ENCODE data around the gene DLL3.

Gene DLL3

GRCh38 chr19:39539165-39539517, 40.4 kb downstream of the DLL3 start:
- Histone ChIP-seq H3K4me3 (ENCODE audit: low read length in 2 of 2) (peak overlapping the region; percentile 58 to 94), H3K9me3 (ENCODE audit: control insufficient read depth in 2 of 2, low read length in 2 of 2) (no peaks in the 10 kb centered on the region), H3K36me3 (ENCODE audit: control insufficient read depth in 2 of 2, insufficient read depth in 2 of 2, low read length in 2 of 2) (no peaks in the 10 kb centered on the region), H3K9ac (ENCODE audit: low read length in 2 of 2) (peak overlapping the region; percentile 61 to 91), H3K27me3 (ENCODE audit: control insufficient read depth in 1 of 2, insufficient read depth in 2 of 2, low read length in 2 of 2) (peaks cover 0 to 2% of the 10 kb centered on the region in 2 donors), H3K4me1 (ENCODE audit: control insufficient read depth, insufficient read depth, low read length) (peaks cover 7% of the 10 kb centered on the region), H3K27ac (ENCODE audit: low read length) (peak overlapping the region; percentile 73)

DNA sequence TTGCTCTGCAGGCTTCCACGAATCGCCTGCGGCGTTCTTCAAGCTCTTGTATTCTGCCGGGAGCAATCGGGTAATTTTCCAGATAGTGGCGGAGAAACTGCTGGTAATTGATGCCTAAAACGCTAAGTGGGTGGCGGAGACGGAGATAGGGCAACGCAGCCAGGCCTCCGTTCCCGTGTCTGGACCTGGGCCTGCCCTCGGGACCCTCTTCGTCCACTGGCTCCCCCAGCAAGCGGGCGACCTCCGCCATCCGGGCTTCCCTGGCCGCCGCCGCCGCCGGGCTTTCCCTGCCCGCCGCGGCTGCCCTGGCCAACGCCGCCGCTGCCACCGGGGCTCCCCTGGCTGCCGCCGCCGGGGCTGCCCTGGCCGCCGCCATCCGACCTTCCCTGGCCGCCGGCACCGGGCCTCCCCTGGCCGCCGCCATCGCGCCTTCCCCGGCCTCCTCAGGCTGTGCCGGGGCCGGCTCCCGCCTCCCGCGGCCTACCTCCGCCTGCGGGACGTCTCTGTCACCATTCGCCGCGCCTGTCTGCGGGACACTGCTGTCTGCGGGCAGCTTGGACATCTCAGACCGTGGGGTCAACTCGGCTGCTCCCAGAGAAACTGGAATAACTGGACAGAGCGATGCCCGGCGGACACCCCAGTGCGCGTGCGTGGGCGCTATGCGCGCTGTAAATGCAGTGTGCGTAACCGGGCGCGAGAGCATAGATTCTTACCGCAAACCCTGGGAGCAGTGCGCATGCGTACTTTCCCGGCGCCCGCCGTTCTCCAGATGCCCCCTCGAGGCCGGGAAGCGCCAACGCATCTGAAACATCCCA, 41.0 kb downstream of the DLL3 start, which contains the start of gene EID2:
Gene EID2 (minus strand): TSS at position 644 of the 815 bp plus-strand sequence. CDS start 82 bp downstream, at position 562.
- Histone ChIP-seq H3K4me3 (ENCODE audit: low read length in 2 of 2) (peak within 1 kb of the TSS; percentile 58 to 94), H3K27me3 (ENCODE audit: control insufficient read depth in 1 of 2, insufficient read depth in 2 of 2, low read length in 2 of 2) (peaks cover 0 to 2% of the 10 kb centered on the region in 2 donors), H3K4me1 (ENCODE audit: control insufficient read depth, insufficient read depth, low read length) (peaks cover 7% of the 10 kb centered on the region), H3K27ac (ENCODE audit: low read length) (peak within 1 kb of the TSS; percentile 76), H3K9me3 (ENCODE audit: control insufficient read depth in 2 of 2, low read length in 2 of 2) (no peaks in the 10 kb centered on the region), H3K9ac (ENCODE audit: low read length in 2 of 2) (peak within 1 kb of the TSS; percentile 61 to 91), H3K36me3 (ENCODE audit: control insufficient read depth in 2 of 2, insufficient read depth in 2 of 2, low read length in 2 of 2) (no peaks in the 10 kb centered on the region)

DNA sequence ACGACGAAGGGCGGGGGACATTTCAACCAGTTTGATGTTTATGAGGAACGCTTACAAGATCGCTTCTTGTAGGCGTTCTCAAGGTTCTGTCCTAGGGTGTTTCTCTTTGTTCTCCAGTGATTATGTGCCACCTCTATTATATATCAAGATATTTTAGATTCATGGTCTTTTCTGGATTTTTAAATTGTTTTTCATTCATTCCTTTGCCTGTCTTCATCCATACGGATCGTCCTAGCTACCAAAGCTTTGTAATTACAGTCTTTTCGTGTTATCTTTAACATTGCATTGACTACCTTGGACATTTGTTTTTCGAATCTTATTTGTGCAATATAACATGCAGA, 41.6 kb downstream of the DLL3 start:
- Histone ChIP-seq H3K27me3 (ENCODE audit: control insufficient read depth in 1 of 2, insufficient read depth in 2 of 2, low read length in 2 of 2) (peaks cover 0 to 2% of the 10 kb centered on the region in 2 donors), H3K9me3 (ENCODE audit: control insufficient read depth in 2 of 2, low read length in 2 of 2) (no peaks in the 10 kb centered on the region), H3K27ac (ENCODE audit: low read length) (no peak overlapping the region), H3K9ac (ENCODE audit: low read length in 2 of 2) (peak overlapping the region in 1 of 2 donors; percentile 61), H3K4me3 (ENCODE audit: low read length in 2 of 2) (peak overlapping the region; percentile 58 to 94), H3K36me3 (ENCODE audit: control insufficient read depth in 2 of 2, insufficient read depth in 2 of 2, low read length in 2 of 2) (no peaks in the 10 kb centered on the region), H3K4me1 (ENCODE audit: control insufficient read depth, insufficient read depth, low read length) (peaks cover 7% of the 10 kb centered on the region)

DNA sequence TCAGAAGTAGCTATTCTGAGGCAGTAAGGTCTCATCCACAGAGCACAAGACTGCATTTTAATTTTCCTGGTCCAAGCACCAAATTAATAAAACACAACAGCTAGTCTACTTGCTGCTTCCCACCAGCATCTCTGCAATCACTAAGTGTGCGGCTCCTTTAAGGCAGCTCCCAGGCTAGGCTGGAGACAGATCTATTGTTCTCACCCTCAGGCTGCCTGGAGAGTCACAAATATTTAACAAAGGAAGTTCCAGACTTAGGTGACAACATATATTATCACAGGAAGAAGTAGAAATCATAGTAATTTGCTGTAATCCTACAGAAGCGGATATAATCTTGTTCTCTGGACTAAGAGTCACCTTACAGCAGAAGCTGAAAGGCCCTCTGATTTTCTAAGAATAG, 43.5 kb downstream of the DLL3 start:
- Histone ChIP-seq H3K9me3 (ENCODE audit: control insufficient read depth in 2 of 2, low read length in 2 of 2) (no peaks in the 10 kb centered on the region), H3K36me3 (ENCODE audit: control insufficient read depth in 2 of 2, insufficient read depth in 2 of 2, low read length in 2 of 2) (no peaks in the 10 kb centered on the region), H3K27me3 (ENCODE audit: control insufficient read depth in 1 of 2, insufficient read depth in 2 of 2, low read length in 2 of 2) (peaks cover 0 to 2% of the 10 kb centered on the region in 2 donors), H3K27ac (ENCODE audit: low read length) (no peak overlapping the region), H3K4me3 (ENCODE audit: low read length in 2 of 2) (no peak overlapping the region), H3K9ac (ENCODE audit: low read length in 2 of 2) (no peak overlapping the region), H3K4me1 (ENCODE audit: control insufficient read depth, insufficient read depth, low read length) (peaks cover 7% of the 10 kb centered on the region)

DNA sequence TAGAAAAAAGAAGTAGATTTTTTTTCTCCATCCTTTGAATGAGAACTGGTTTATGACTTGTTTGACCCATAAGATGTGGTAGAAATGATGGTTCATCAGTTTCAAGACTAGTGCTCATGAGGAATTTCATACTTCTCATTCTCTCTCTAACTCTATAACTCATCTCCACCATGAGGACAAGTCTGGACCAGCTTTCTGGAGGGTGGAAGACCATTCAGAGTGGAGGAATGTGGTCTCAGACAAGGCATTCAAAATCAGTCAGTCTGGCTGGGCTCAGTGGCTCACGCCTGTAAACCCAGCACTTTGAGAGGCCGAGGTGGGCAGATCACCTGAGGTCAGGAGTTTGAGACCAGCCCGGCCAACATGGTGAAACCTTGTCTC, 44.7 kb downstream of the DLL3 start:
- no peak overlapping the region for H3K4me3 ChIP-seq (ENCODE audit: low read length in 2 of 2)
- H3K27me3 ChIP-seq (ENCODE audit: control insufficient read depth in 1 of 2, insufficient read depth in 2 of 2, low read length in 2 of 2) = peaks cover 0 to 2% of the 10 kb centered on the region in 2 donors
- no peak overlapping the region for H3K27ac ChIP-seq (ENCODE audit: low read length)
- H3K9me3 ChIP-seq (ENCODE audit: control insufficient read depth in 2 of 2, low read length in 2 of 2) = no peaks in the 10 kb centered on the region
- no peak overlapping the region for H3K9ac ChIP-seq (ENCODE audit: low read length in 2 of 2)
- H3K4me1 ChIP-seq (ENCODE audit: control insufficient read depth, insufficient read depth, low read length) = peaks cover 7% of the 10 kb centered on the region
- H3K36me3 ChIP-seq (ENCODE audit: control insufficient read depth in 2 of 2, insufficient read depth in 2 of 2, low read length in 2 of 2) = no peaks in the 10 kb centered on the region

- peaks cover 0 to 2% of the 10 kb centered on the region in 2 donors for H3K27me3 ChIP-seq (ENCODE audit: control insufficient read depth in 1 of 2, insufficient read depth in 2 of 2, low read length in 2 of 2)
- no peak overlapping the region for H3K27ac ChIP-seq (ENCODE audit: low read length)
- H3K9ac ChIP-seq (ENCODE audit: low read length in 2 of 2) = no peak overlapping the region
- peaks cover under 1% of the 10 kb centered on the region for H3K4me1 ChIP-seq (ENCODE audit: control insufficient read depth, insufficient read depth, low read length)
- no peak overlapping the region for H3K4me3 ChIP-seq (ENCODE audit: low read length in 2 of 2)
- H3K36me3 ChIP-seq (ENCODE audit: control insufficient read depth in 2 of 2, insufficient read depth in 2 of 2, low read length in 2 of 2) = no peaks in the 10 kb centered on the region
- H3K9me3 ChIP-seq (ENCODE audit: control insufficient read depth in 2 of 2, low read length in 2 of 2) = no peaks in the 10 kb centered on the region
Observed at GRCh38 chr19:39544226-39544903, 45.6 kb downstream of the DLL3 start.

- Histone ChIP-seq H3K27ac (ENCODE audit: low read length) (no peak overlapping the region), H3K9me3 (ENCODE audit: control insufficient read depth in 2 of 2, low read length in 2 of 2) (no peaks in the 10 kb centered on the region), H3K9ac (ENCODE audit: low read length in 2 of 2) (no peak overlapping the region)
Observed at GRCh38 chr19:39544911-39545310, 46.2 kb downstream of the DLL3 start.

GRCh38 chr19:39546599-39546998, 47.9 kb downstream of the DLL3 start:
- Histone ChIP-seq H3K9ac (ENCODE audit: low read length in 2 of 2) (no peak overlapping the region), H3K9me3 (ENCODE audit: control insufficient read depth in 2 of 2, low read length in 2 of 2) (no peaks in the 10 kb centered on the region), H3K27me3 (ENCODE audit: control insufficient read depth in 1 of 2, insufficient read depth in 2 of 2, low read length in 2 of 2) (peaks cover 0 to 2% of the 10 kb centered on the region in 2 donors), H3K4me3 (ENCODE audit: low read length in 2 of 2) (no peak overlapping the region), H3K27ac (ENCODE audit: low read length) (no peak overlapping the region), H3K4me1 (ENCODE audit: control insufficient read depth, insufficient read depth, low read length) (no peaks in the 10 kb centered on the region), H3K36me3 (ENCODE audit: control insufficient read depth in 2 of 2, insufficient read depth in 2 of 2, low read length in 2 of 2) (no peaks in the 10 kb centered on the region)

More at GRCh38 chr19:39544911-39545310, 46.2 kb downstream of the DLL3 start:
- Histone ChIP-seq H3K4me3 (ENCODE audit: low read length in 2 of 2) (no peak overlapping the region), H3K27me3 (ENCODE audit: control insufficient read depth in 1 of 2, insufficient read depth in 2 of 2, low read length in 2 of 2) (peaks cover 0 to 2% of the 10 kb centered on the region in 2 donors), H3K4me1 (ENCODE audit: control insufficient read depth, insufficient read depth, low read length) (no peaks in the 10 kb centered on the region), H3K36me3 (ENCODE audit: control insufficient read depth in 2 of 2, insufficient read depth in 2 of 2, low read length in 2 of 2) (no peaks in the 10 kb centered on the region)

- H3K36me3 ChIP-seq (ENCODE audit: control insufficient read depth in 2 of 2, insufficient read depth in 2 of 2, low read length in 2 of 2) = no peaks in the 10 kb centered on the region
- no peak overlapping the region for H3K9ac ChIP-seq (ENCODE audit: low read length in 2 of 2)
- H3K4me3 ChIP-seq (ENCODE audit: low read length in 2 of 2) = no peak overlapping the region
- H3K27ac ChIP-seq (ENCODE audit: low read length) = no peak overlapping the region
- peaks cover 0 to 3% of the 10 kb centered on the region in 2 donors for H3K27me3 ChIP-seq (ENCODE audit: control insufficient read depth in 1 of 2, insufficient read depth in 2 of 2, low read length in 2 of 2)
- no peaks in the 10 kb centered on the region for H3K9me3 ChIP-seq (ENCODE audit: control insufficient read depth in 2 of 2, low read length in 2 of 2)
- H3K4me1 ChIP-seq (ENCODE audit: control insufficient read depth, insufficient read depth, low read length) = no peaks in the 10 kb centered on the region
Observed at GRCh38 chr19:39550197-39550596, 51.5 kb downstream of the DLL3 start.

- H3K9ac ChIP-seq (ENCODE audit: low read length in 2 of 2) = no peak overlapping the region
- no peaks in the 10 kb centered on the region for H3K4me1 ChIP-seq (ENCODE audit: control insufficient read depth, insufficient read depth, low read length)
- H3K36me3 ChIP-seq (ENCODE audit: control insufficient read depth in 2 of 2, insufficient read depth in 2 of 2, low read length in 2 of 2) = no peaks in the 10 kb centered on the region
- H3K4me3 ChIP-seq (ENCODE audit: low read length in 2 of 2) = no peak overlapping the region
- no peaks in the 10 kb centered on the region for H3K9me3 ChIP-seq (ENCODE audit: control insufficient read depth in 2 of 2, low read length in 2 of 2)
- H3K27ac ChIP-seq (ENCODE audit: low read length) = no peak overlapping the region
- H3K27me3 ChIP-seq (ENCODE audit: control insufficient read depth in 1 of 2, insufficient read depth in 2 of 2, low read length in 2 of 2) = peaks cover 0 to 3% of the 10 kb centered on the region in 2 donors
Observed at GRCh38 chr19:39553082-39553652, 54.4 kb downstream of the DLL3 start.
